ENCODE results near the gene TMEM30B. TPM values are rescaled to one million over a fixed set of nuclear protein-coding genes. Genes with fewer than 3 reads are reported as not detected.
A peak's percentile ranks its signal among the peaks of the same experiment; 100 is the strongest.

Gene TMEM30B
- total and polyA plus RNA-seq, 2 of the 13 experiments (the other 11 are each of a cell fraction or from before 2014, with no cell fraction given) = not detected

GRCh38 chr14:61254808-61255526, 26.2 kb downstream of the TMEM30B start (continued):
- no peak for TF ChIP-seq ZNF512B (CRISPR knock-in tag; IDR thresholded peaks at IDR 0.05; ENCODE audit: borderline replicate concordance)
- no peak for TF ChIP-seq ZNF678 (CRISPR knock-in tag; IDR thresholded peaks at IDR 0.05)

- Histone ChIP-seq H3K9me3 (ENCODE audit: low read length) (no peaks in the 10 kb centered on the region), H3K27ac (ENCODE audit: extremely low read length, insufficient read depth, low read length) (no peak overlapping the region), H3K4me3 (replicated peaks in 1 of 3; ENCODE audit: insufficient read depth in 1 of 3, low read depth in 2 of 3, low read length in 3 of 3) (no peak overlapping the region), H3K79me2 (ENCODE audit: insufficient read depth, low read length) (no peaks in the 10 kb centered on the region), H3K4me1 (ENCODE audit: insufficient read depth, low read length) (peaks cover 15% of the 10 kb centered on the region), H3K36me3 (replicated peaks in 1 of 2; ENCODE audit: control insufficient read depth in 1 of 2, insufficient read depth in 2 of 2, low read length in 2 of 2) (no peaks in the 10 kb centered on the region), H3K9ac (ENCODE audit: insufficient read depth, low read depth, low read length) (no peak overlapping the region), H4K20me1 (ENCODE audit: insufficient read depth, low read length) (no peaks in the 10 kb centered on the region), H2AFZ (ENCODE audit: low read length) (no peak overlapping the region), H3K4me2 (ENCODE audit: low read depth, low read length) (no peak overlapping the region), H3K27me3 (ENCODE audit: control insufficient read depth in 1 of 2, insufficient read depth in 2 of 2, low read length in 2 of 2) (peaks cover 0 to 3% of the 10 kb centered on the region in 2 experiments; a peak in 3 of 5 replicates)
- no TSS peak for BruUV-seq (replicated peaks)
- intact Hi-C loops (cut with micrococcal nuclease; ENCODE audit: unreplicated experiment) (loop anchor here (2.0 to 5.0 kb wide), 5 partner anchors 151 to 531 kb away; partner anchors contain the start of genes SIX4, SLC38A6 and TRMT5), in situ Hi-C loops (cut with HindIII; ENCODE audit: extremely low pct_ligation_motif_present, low pct_unique_long_range_greater_than_20kb) (loop anchor here (10.0 kb wide), 2 partner anchors 628 to 908 kb away; no protein-coding TSS in a partner anchor)
- no peak for FAIRE-seq
- POLR2A ChIA-PET = no interaction called here
- CTCF ChIA-PET (ENCODE audit: low intra/inter-chr PET ratio, low total read pairs) = interaction anchor here (1.7 to 2.2 kb wide), 4 partner anchors 228 to 903 kb away, joined by 5 to 21 read pairs (median 6); no protein-coding TSS in a partner anchor
- no peak for DNase-seq (ENCODE audit: low spot score)
- no peak; the same call in 2 of the 3 replicates for ATAC-seq
- WGBS (ENCODE audit: low lambda C conversion rate) = 43% methylated on average over 4 of the region's 4 CpGs
- TF ChIP-seq NCOR1 (IDR thresholded peaks at IDR 0.05; ENCODE audit: borderline replicate concordance, low read length) (no peak), KDM2A (CRISPR knock-in tag; IDR thresholded peaks at IDR 0.05; ENCODE audit: borderline replicate concordance, low read depth) (0 out of 2 replicates have a peak, but pooled peaks have one; percentile 2)
Observed at GRCh38 chr14:61253064-61253738, 27.9 kb downstream of the TMEM30B start.

All from HepG2 (cell line).